Right lobe of liver (tissue), 6 donors: ENCODE results near the gene CCDC102A. TPM values are rescaled to one million over a fixed set of nuclear protein-coding genes. Genes with fewer than 3 reads are reported as not detected.

ENCODE experiments used
- ATAC-seq, 4 donors: fragments of 200-7000 bp; cut with Tn5 transposase; one replicate each; pipeline ENCODE4 v1.9.1; 2020; ENCODE audit warnings: mild to moderate bottlenecking in 4 of 4, moderate library complexity in 4 of 4
- DNase-seq, 3 donors: peaks; one replicate each; pipeline ENCODE4 v3.0.0-alpha.2; 2020
- H3K27ac ChIP-seq, 3 donors: fragments of 200-600 bp; one replicate each; pipeline ENCODE4 v1.8.0; 2022
- H3K27me3 ChIP-seq, 2 donors: fragments of 200-600 bp; one replicate each; pipeline ENCODE4 v1.8.0; 2022
- H3K36me3 ChIP-seq, 4 donors: fragments of 200-600 bp; sonication (generic) in 1 of 4; one replicate each; pipeline versions ENCODE4 v1.5.1 to v1.8.0; 2017 to 2022; ENCODE audit warnings: control low read depth in 1 of 4
- H3K4me1 ChIP-seq, 4 donors: fragments of 200-600 bp; sonication (generic) in 1 of 4; one replicate each; pipeline versions ENCODE4 v1.5.1 to v1.8.0; 2017 to 2022; ENCODE audit warnings: control low read depth in 1 of 4
- H3K4me3 ChIP-seq, 3 donors: fragments of 200-600 bp; one replicate each; pipeline ENCODE4 v1.8.0; 2022
- H3K9me3 ChIP-seq, 4 donors: fragments of 200-600 bp; sonication (generic) in 1 of 4; one replicate each; pipeline versions ENCODE4 v1.5.1 to v1.8.0; 2017 to 2022; ENCODE audit warnings: control low read depth in 1 of 4
- POLR2A ChIP-seq: fragments of 450-650 bp; IDR thresholded peaks from one replicate; pipeline ENCODE4 v1.6.1; 2017; ENCODE audit warnings: antibody characterized with exemption, mild to moderate bottlenecking
- WGBS: methylation state at CpG from one replicate; pipeline ENCODE4 v1.1.6; 2018; ENCODE audit warnings: low coverage, low lambda C conversion rate; ENCODE audit not compliant: insufficient coverage; ENCODE audit errors: missing lambda C conversion rate; 5-methylcytosine and 5-hydroxymethylcytosine counted together
- intact Hi-C, 2 donors: fragments of 100-400 bp; cut with DNase I; formaldehyde crosslinking; loops; one replicate each; pipeline versions ENCODE4 v1.11.2 to v1.14.1; 2022
- total RNA-seq, 6 experiments: library from RNA; depleted of rRNA in 2 of 6; stranded (reverse); fragments of >200 nt in 2 of 6; fragmentation: NEBNext Ultra II Directional in 3 of 6; extraction: Animal tissue kit (Norgen Biotek cat#: 25700) in 3 of 6; gene quantifications; one replicate each; pipeline versions ENCODE4 v1.1.0 to v1.2.4, GENCODE V29; 2016 to 2023
- TF ChIP-seq, protein P1 (sequence below), 4 donors: fragments of 200-600 bp in 3 of 4; fragments of 450-650 bp in 1 of 4; IDR thresholded peaks; one replicate each; pipeline versions ENCODE4 v1.5.1 to v1.8.0; 2016 to 2022; ENCODE audit warnings: antibody characterized with exemption in 4 of 4, mild to moderate bottlenecking in 2 of 4
- donor health status: DM: no; HTN: yes; CAD: no.
- donor health status: DM: no; HTN: no; CAD: no.
- donor health status: DM: no; HTN: no; CAD: no.
- donor health status: DM: no; HTN: yes; CAD: no.
- donor health status: DM: no; HTN: yes; CAD: no.

Gene CCDC102A
- total RNA-seq, 6 experiments from 2014 or later, result 0.97 to 1.9 (median 1.2) TPM

DNA sequence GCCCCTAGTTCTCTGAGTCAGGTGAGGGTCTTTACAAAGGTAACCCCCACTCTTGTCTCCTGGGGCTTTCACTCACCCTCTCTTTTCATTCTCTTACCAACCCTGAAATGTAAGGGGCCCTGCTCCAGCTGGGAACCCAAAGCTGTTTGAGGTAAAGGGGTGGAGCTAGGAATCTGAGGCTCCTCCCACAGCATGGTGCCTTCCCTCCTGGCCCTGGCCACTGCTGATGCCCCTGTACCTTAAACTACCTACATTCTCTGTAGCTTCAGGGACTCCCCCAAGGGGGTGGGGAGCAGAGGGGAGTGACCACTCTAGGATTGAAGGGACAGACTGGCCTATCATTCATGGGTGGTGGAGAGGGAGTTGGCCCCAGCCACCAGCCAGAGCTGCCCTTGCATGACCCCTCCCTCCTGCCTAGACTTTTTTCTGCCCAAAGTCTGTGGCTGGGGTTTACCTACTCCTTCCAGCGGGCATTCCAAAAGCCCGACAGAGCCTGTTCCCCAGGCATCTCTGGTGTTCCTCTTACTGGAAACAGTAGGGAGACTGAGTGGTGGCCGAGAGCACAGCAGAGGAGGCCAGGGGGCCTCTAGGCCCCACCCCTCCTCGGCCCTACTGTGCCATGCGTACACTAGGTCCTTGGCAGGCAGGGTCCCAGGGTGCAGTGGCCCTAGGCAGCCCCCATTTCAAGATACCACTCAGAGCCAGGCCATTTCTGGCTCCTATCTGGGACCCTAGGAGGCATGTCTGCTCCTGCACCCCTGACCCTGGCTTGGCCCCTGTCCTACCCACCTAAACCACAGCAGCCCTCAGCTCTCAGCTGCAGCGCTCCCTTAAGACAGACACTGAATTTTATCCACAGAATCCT is 59.6 kb downstream of the CCDC102A start:
- Histone ChIP-seq H3K27me3 (no peaks in the 10 kb centered on the region), H3K36me3 (peaks cover 0 to 22% (median 13%) of the 10 kb centered on the region in 4 donors), H3K4me3 (no peak overlapping the region), H3K9me3 (no peaks in the 10 kb centered on the region), H3K27ac (no peak overlapping the region), H3K4me1 (peaks cover 0 to 65% (median 21%) of the 10 kb centered on the region in 4 donors)
- DNase-seq (peak in 1 of 3 donors; percentile 34), ATAC-seq (no peak)
- WGBS, result 87% methylated on average over 3 of the region's 6 CpGs
- intact Hi-C loops, result no loop called here
- no peak for TF ChIP-seq POLR2A
- TF ChIP-seq, protein P1, sequence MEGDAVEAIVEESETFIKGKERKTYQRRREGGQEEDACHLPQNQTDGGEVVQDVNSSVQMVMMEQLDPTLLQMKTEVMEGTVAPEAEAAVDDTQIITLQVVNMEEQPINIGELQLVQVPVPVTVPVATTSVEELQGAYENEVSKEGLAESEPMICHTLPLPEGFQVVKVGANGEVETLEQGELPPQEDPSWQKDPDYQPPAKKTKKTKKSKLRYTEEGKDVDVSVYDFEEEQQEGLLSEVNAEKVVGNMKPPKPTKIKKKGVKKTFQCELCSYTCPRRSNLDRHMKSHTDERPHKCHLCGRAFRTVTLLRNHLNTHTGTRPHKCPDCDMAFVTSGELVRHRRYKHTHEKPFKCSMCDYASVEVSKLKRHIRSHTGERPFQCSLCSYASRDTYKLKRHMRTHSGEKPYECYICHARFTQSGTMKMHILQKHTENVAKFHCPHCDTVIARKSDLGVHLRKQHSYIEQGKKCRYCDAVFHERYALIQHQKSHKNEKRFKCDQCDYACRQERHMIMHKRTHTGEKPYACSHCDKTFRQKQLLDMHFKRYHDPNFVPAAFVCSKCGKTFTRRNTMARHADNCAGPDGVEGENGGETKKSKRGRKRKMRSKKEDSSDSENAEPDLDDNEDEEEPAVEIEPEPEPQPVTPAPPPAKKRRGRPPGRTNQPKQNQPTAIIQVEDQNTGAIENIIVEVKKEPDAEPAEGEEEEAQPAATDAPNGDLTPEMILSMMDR (IDR thresholded peaks at IDR 0.05), result no peak

DNA sequence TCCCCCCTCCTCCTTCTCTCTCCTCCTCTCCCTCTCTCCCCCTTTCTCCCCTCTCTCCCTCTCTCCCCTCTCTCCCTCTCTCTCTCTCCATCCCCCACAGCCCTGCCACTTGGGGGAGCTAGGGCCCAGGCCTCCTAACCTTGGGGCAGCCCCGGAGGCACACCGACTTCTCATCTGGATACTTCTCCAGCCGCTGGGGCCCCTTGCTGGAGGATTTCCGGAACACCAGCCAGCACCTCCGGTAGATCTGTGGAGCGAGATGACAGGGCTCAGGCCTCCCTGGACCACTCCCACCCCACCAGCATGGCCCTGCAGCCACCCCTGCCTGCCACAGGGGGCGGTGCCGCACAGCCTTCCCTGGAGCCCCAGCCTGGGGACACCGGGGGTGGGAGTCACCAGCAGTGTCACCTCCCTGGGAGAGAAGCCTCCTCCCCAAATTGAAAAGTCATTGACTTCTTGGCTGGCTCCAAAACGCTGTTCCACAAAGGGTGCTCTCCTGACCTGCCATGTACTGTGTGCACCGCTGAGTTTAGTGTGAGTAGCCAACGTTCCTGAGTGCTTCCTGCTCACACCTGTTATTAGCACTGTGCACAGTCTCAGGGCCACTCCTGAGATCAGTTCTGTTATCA is 60.5 kb downstream of the CCDC102A start:
- no peak overlapping the region for H3K27ac ChIP-seq
- no peak overlapping the region for H3K4me3 ChIP-seq
- peaks cover 0 to 72% (median 27%) of the 10 kb centered on the region in 4 donors for H3K4me1 ChIP-seq
- intact Hi-C loops, result no loop called here
- peaks cover 0 to 26% (median 13%) of the 10 kb centered on the region in 4 donors for H3K36me3 ChIP-seq
- peak in 1 of 3 donors; percentile 45 for DNase-seq
- no peak for ATAC-seq
- H3K27me3 ChIP-seq, result no peaks in the 10 kb centered on the region
- WGBS, result 37% methylated on average over 8 of the region's 12 CpGs
- TF ChIP-seq, protein P1 (IDR thresholded peaks at IDR 0.05), result peak; percentile 22 to 33 (median 25)
- no peak for TF ChIP-seq POLR2A
- no peaks in the 10 kb centered on the region for H3K9me3 ChIP-seq

DNA sequence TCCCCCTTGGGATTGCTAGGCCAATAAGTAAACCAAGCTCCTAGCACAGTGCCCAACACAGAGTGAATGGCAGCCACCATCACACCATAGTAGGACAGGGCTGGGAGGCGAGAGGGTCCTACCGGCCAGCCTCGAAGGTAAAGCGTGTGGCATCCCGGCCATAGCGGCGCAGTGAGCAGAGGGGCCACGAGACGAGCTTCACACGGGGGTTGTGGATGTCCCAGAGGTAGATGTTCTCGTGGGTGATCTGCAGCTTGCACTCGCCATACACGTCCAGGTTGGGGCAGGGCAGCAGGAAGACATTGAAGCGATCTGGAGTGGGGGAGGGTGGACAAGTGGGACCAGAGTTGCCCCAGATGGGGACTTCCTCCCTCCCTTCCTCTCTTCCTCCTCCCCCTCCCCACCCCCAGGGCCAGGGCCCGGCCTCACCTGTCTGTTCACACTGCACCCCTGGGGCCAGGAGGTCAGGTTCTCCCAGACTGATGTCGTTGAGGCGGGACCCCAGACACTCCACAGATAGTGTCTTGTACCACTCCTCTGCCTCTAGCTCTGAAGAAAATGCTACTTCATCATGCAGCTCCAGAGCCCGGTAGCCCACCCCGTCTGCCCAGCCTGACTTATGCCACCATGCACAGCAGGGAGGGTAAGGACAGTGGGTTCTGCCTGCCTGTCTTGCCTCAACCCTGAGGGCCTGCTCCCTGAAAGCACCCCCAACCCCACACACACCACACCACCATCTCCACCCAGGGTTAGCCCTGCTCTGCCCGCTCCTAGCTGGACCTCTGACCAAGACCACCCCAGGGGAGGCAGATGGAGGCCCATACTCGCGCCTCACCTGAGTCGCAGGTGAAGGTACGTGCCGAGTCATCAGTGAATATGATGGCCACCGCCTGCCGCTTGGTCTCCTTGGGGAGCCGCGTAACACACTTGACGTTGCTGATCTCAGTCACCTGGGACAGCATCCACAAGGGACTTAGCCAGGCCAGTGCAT is 61.4 kb downstream of the CCDC102A start:
- WGBS, result 83% methylated on average over 5 of the region's 30 CpGs
- H3K9me3 ChIP-seq, result no peaks in the 10 kb centered on the region
- DNase-seq (peak in 1 of 3 donors; percentile 45), ATAC-seq (no peak)
- peaks cover 0 to 72% (median 29%) of the 10 kb centered on the region in 4 donors for H3K4me1 ChIP-seq
- H3K36me3 ChIP-seq, result peaks cover 0 to 35% (median 18%) of the 10 kb centered on the region in 4 donors
- intact Hi-C loops, result no loop called here
- no peak overlapping the region for H3K4me3 ChIP-seq
- no peak overlapping the region for H3K27ac ChIP-seq
- TF ChIP-seq, protein P1 (IDR thresholded peaks at IDR 0.05), result no peak
- TF ChIP-seq POLR2A, result no peak
- no peaks in the 10 kb centered on the region for H3K27me3 ChIP-seq

DNA sequence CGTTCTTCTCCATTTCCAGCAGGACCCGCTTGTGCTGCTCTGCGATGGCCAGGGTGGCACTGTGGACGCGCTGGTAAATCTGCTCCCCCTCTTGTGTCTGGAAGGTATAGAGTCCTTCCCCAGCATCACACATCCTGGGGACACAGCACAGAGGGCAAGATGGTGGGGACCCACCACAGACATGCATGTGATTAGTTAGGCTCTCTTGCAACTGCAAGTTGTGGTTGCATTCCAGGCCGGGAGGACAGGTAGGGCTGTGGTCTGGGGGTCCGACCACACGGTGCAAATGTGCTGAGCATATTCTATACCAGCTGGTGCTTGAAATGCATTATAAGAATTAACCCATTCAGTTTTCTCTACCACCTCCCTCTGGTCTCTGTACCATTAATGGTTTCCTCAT is 62.5 kb downstream of the CCDC102A start:
- intact Hi-C loops, result no loop called here
- H3K4me1 ChIP-seq, result peaks cover 0 to 65% (median 25%) of the 10 kb centered on the region in 4 donors
- no peak overlapping the region for H3K27ac ChIP-seq
- no peak overlapping the region for H3K4me3 ChIP-seq
- H3K27me3 ChIP-seq, result no peaks in the 10 kb centered on the region
- peaks cover 0 to 45% (median 23%) of the 10 kb centered on the region in 4 donors for H3K36me3 ChIP-seq
- WGBS, result 35% methylated on average over 2 of the region's 8 CpGs
- TF ChIP-seq POLR2A, result no peak
- TF ChIP-seq, protein P1 (IDR thresholded peaks at IDR 0.05), result no peak
- no peaks in the 10 kb centered on the region for H3K9me3 ChIP-seq
- DNase-seq (no peak), ATAC-seq (no peak)
